Gastrocnemius medialis (tissue), 4 donors: Measurements from ENCODE around the gene DISC1. TPM values are rescaled to one million over a fixed set of nuclear protein-coding genes. Genes with fewer than 3 reads are reported as not detected.

Experiments
- ATAC-seq, 2 donors: fragments of 150-250 bp; one replicate each; pipeline ENCODE4 v1.9.1; 2016
- DNase-seq, 2 donors: peaks; one replicate each; pipeline ENCODE4 v3.0.0-alpha.2; 2019
- H3K27ac ChIP-seq, 4 donors: fragments of 200-600 bp; sonication (generic); 1 replicate in 1 of 4; 2 replicates in 3 of 4; pipeline ENCODE4 v1.5.1; 2016 to 2018; ENCODE audit warnings: mild to moderate bottlenecking in 2 of 4, moderate library complexity in 1 of 4
- H3K27me3 ChIP-seq, 3 donors: fragments of 200-600 bp; sonication (generic) in 2 of 3; 1 replicate in 1 of 3; 2 replicates in 2 of 3; pipeline versions ENCODE4 v1.5.1 to v1.6.0; 2016 to 2019; ENCODE audit warnings: mild to moderate bottlenecking in 1 of 3, moderate library complexity in 1 of 3
- H3K36me3 ChIP-seq, 2 donors: fragments of 200-600 bp; sonication (generic) in 1 of 2; one replicate each; pipeline ENCODE4 v1.5.1; 2017 to 2018
- H3K4me1 ChIP-seq, 2 donors: fragments of 200-600 bp; sonication (generic) in 1 of 2; one replicate each; pipeline ENCODE4 v1.5.1; 2016 to 2017; ENCODE audit warnings: mild to moderate bottlenecking in 2 of 2
- H3K4me3 ChIP-seq, 4 donors: fragments of 200-600 bp; sonication (generic) in 3 of 4; 1 replicate in 1 of 4; 2 replicates in 3 of 4; pipeline ENCODE4 v1.5.1; 2016 to 2019; ENCODE audit warnings: mild to moderate bottlenecking in 2 of 4
- H3K9me3 ChIP-seq, 3 donors: fragments of 200-600 bp; sonication (generic) in 2 of 3; 1 replicate in 1 of 3; 2 replicates in 2 of 3; pipeline ENCODE4 v1.5.1; 2016 to 2019
- CTCF ChIP-seq, 5 experiments: fragments of 450-650 bp in 3 of 5; fragments of 200-600 bp in 2 of 5; sonication (generic) in 2 of 5; IDR thresholded peaks in 4 of 5; conservative IDR thresholded peaks in 1 of 5; 1 replicate in 4 of 5; 2 replicates in 1 of 5; pipeline ENCODE4 v1.5.1; 2016 to 2019; ENCODE audit warnings: antibody characterized with exemption in 5 of 5, mild to moderate bottlenecking in 3 of 5, moderate library complexity in 3 of 5
- POLR2A ChIP-seq, 2 donors: fragments of 450-650 bp; IDR thresholded peaks; one replicate each; pipeline ENCODE4 v1.6.1; 2017; ENCODE audit warnings: antibody characterized with exemption in 2 of 2, mild to moderate bottlenecking in 2 of 2, moderate library complexity in 2 of 2
- in situ Hi-C, 4 donors: fragments of 200-750 bp; cut with MboI; loops; one replicate each; pipeline versions ENCODE4 v1.15.0 to v1.8.0; 2017; ENCODE audit warnings: low sequenced_read_pairs in 4 of 4
- intact Hi-C: fragments of 100-400 bp; cut with DNase I; formaldehyde crosslinking; loops from one replicate; pipeline ENCODE4 v1.15.1; 2023; ENCODE audit warnings: low total_unique reads
- total RNA-seq, 4 donors: library from RNA; depleted of rRNA; stranded (reverse); fragments of >200 nt; gene quantifications; one replicate each; pipeline versions ENCODE4 v1.1.0 to v1.2.3, GENCODE V29; 2016

The DISC1 gene
- total RNA-seq, 4 donors from 2014 or later: 2.3 to 5.8 (median 2.6) TPM

- intact Hi-C loops (loop anchor here (10.0 kb wide), 1 partner anchor 101 kb away; no protein-coding TSS in a partner anchor), in situ Hi-C loops (loop anchor here in 3 of 4 donors (25.0 kb wide), 3 partner anchors 756 to 1381 kb away; partner anchors contain the start of gene SIPA1L2 (in 1 of the 3))
- DNase-seq (no peak), ATAC-seq (no peak)
- no peaks in the 10 kb centered on the region for H3K4me1 ChIP-seq
- no peak overlapping the region for H3K27ac ChIP-seq
- no peaks in the 10 kb centered on the region for H3K9me3 ChIP-seq
- no peaks in the 10 kb centered on the region for H3K27me3 ChIP-seq
- no peaks in the 10 kb centered on the region for H3K36me3 ChIP-seq
- TF ChIP-seq POLR2A (IDR thresholded peaks at IDR 0.05): no peak
- TF ChIP-seq CTCF (IDR thresholded peaks at IDR 0.05 in 4 of 5, conservative IDR thresholded peaks at IDR 0.05 in 1 of 5): no peak
- H3K4me3 ChIP-seq: no peak overlapping the region
Measured at GRCh38 chr1:231855926-231856325, 229.3 kb downstream of the DISC1 start.

- no peak for DNase-seq
- intact Hi-C loops (loop anchor here (10.0 kb wide), 1 partner anchor 102 kb away; no protein-coding TSS in a partner anchor), in situ Hi-C loops (loop anchor here in 3 of 4 donors (25.0 kb wide), 3 partner anchors 756 to 1381 kb away; partner anchors contain the start of gene SIPA1L2 (in 1 of the 3))
- Histone ChIP-seq H3K4me3 (no peak overlapping the region), H3K36me3 (no peaks in the 10 kb centered on the region), H3K4me1 (peaks cover 0 to under 1% of the 10 kb centered on the region in 2 donors), H3K9me3 (no peaks in the 10 kb centered on the region), H3K27me3 (no peaks in the 10 kb centered on the region), H3K27ac (no peak overlapping the region)
- no peak for TF ChIP-seq CTCF (IDR thresholded peaks at IDR 0.05 in 4 of 5, conservative IDR thresholded peaks at IDR 0.05 in 1 of 5)
- TF ChIP-seq POLR2A (IDR thresholded peaks at IDR 0.05): no peak
- ATAC-seq: no peak
Measured at GRCh38 chr1:231856426-231856825, 229.8 kb downstream of the DISC1 start.

GRCh38 chr1:231856894-231857293 is 230.3 kb downstream of the DISC1 start:
- DNase-seq (no peak), ATAC-seq (no peak)
- Histone ChIP-seq H3K9me3 (no peaks in the 10 kb centered on the region), H3K36me3 (no peaks in the 10 kb centered on the region), H3K27ac (no peak overlapping the region), H3K4me3 (no peak overlapping the region), H3K4me1 (peaks cover 3 to 5% of the 10 kb centered on the region in 2 donors), H3K27me3 (no peaks in the 10 kb centered on the region)
- in situ Hi-C loops (loop anchor here in 3 of 4 donors (25.0 kb wide), 3 partner anchors 755 to 1380 kb away; partner anchors contain the start of gene SIPA1L2 (in 1 of the 3)), intact Hi-C loops (loop anchor here (10.0 kb wide), 1 partner anchor 102 kb away; no protein-coding TSS in a partner anchor)
- TF ChIP-seq POLR2A (IDR thresholded peaks at IDR 0.05) (no peak), CTCF (IDR thresholded peaks at IDR 0.05 in 4 of 5, conservative IDR thresholded peaks at IDR 0.05 in 1 of 5) (no peak)

GRCh38 chr1:231857609-231858135 is 231.1 kb downstream of the DISC1 start:
- in situ Hi-C loops: loop anchor here in 3 of 4 donors (25.0 kb wide), 3 partner anchors 755 to 1380 kb away; partner anchors contain the start of gene SIPA1L2 (in 1 of the 3)
- Histone ChIP-seq H3K4me3 (no peak overlapping the region), H3K36me3 (no peaks in the 10 kb centered on the region), H3K4me1 (peaks cover 7 to 13% of the 10 kb centered on the region in 2 donors), H3K27ac (no peak overlapping the region), H3K9me3 (no peaks in the 10 kb centered on the region), H3K27me3 (no peaks in the 10 kb centered on the region)
- intact Hi-C loops: loop anchor here (10.0 kb wide), 1 partner anchor 103 kb away; no protein-coding TSS in a partner anchor
- TF ChIP-seq CTCF (IDR thresholded peaks at IDR 0.05 in 4 of 5, conservative IDR thresholded peaks at IDR 0.05 in 1 of 5): no peak
- no peak for TF ChIP-seq POLR2A (IDR thresholded peaks at IDR 0.05)
- ATAC-seq: no peak
- no peak for DNase-seq
